IPS DF 6.9 (cell line): Measurements from ENCODE around the gene EWSR1.

Experiments used
- DNase-seq: peaks from one replicate; pipeline ENCODE4 v3.0.0-alpha.2; 2013; ENCODE audit warnings: low read depth, low spot score
- H3K27ac ChIP-seq: one replicate; pipeline ENCODE4 v1.5.1; 2013; ENCODE audit warnings: low read length, control low read depth
- H3K27me3 ChIP-seq: 2 replicates; pipeline ENCODE4 v1.6.1; 2013; ENCODE audit warnings: mild to moderate bottlenecking, low read length; ENCODE audit not compliant: control insufficient read depth, insufficient read depth
- H3K36me3 ChIP-seq: 2 replicates; pipeline ENCODE4 v1.6.1; 2013; ENCODE audit warnings: low read length; ENCODE audit not compliant: control insufficient read depth, insufficient read depth
- H3K4me1 ChIP-seq: 2 replicates; pipeline ENCODE4 v1.6.1; 2013; ENCODE audit warnings: low read length; ENCODE audit not compliant: control insufficient read depth, insufficient read depth
- H3K4me3 ChIP-seq: 2 replicates; pipeline ENCODE4 v1.5.1; 2013; ENCODE audit warnings: mild to moderate bottlenecking, low read length
- H3K9me3 ChIP-seq: 2 replicates; pipeline ENCODE4 v1.6.1; 2013; ENCODE audit warnings: low read length, inconsistent platforms; ENCODE audit not compliant: control insufficient read depth, insufficient read depth
- WGBS: extraction: QIAGEN DNeasy Blood & Tissue Kit; methylation state at CpG from one replicate; pipeline ENCODE4 v1.1.7; 2013; ENCODE audit warnings: mixed read lengths, missing lambda C conversion rate; ENCODE audit not compliant: insufficient read length, insufficient coverage; 5-methylcytosine and 5-hydroxymethylcytosine counted together

EWSR1 gene

DNA sequence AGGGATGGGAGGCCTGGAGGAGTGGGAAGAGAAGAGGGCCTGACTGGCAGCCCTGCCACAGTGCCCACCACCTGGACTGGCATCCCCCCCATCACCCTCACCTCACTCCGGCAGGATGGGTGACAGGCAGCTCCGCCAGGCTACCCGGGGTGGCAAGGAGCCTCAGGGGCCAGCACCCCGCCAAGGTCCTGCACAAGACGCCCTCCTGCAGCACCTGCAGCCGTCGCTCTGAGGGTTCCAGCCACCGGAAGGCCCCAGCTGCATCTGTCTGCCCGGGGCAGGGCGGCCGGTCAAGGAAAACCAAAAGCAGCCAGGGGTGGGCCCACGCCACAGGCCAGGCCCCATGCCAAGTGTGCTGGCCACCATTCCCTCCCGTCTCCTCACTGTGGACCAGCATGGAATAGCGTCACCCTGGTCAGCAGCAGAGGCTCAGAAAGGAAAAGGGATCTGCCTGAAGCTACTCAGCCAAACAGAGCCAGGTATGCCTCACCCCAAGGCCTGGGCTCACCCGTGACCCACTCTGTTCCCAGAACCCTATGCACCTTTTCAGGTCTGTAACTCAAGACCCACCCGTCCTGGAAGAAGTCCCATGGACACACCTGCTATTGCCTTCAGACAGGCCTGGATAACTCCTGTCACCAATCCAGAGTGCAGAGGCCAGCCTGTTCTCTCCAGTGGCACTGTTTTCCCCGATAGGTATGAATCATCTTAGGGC lies 7.3 kb upstream of the EWSR1 start:
- Histone ChIP-seq H3K4me1 (no peaks in the 10 kb centered on the region; the same call in 1 of the 2 replicates), H3K27me3 (no peaks in the 10 kb centered on the region), H3K9me3 (no peaks in the 10 kb centered on the region), H3K36me3 (peaks cover 22% of the 10 kb centered on the region), H3K4me3 (no peak overlapping the region), H3K27ac (no peak overlapping the region)
- WGBS = no CpG with 5 or more reads among the region's 17 CpGs
- no peak for DNase-seq

DNA sequence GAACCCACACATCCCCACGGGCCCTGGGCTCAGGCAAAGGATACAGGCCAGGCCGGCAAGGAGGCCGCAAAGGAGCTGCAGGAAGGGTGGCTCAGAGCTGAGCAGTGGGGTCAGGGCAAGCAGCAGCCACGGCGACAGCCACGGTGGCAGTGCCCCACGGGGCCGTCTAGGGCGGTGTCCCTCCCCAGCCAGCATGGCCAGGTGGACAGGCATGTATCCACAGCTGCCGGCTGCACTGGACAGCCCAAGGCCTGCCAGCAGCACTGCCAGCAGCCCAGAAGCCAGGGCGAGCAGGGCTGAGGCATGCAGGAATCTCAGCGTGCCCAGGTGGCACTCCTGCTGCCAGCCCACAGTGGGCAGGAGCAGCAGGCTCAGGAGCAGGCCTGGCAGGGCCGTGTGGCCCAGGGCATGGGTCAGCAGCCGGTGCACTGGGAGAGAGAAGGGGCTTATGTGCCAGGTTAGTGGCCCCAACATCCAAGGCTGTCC lies 4.2 kb upstream of the EWSR1 start:
- Histone ChIP-seq H3K27ac (no peak overlapping the region), H3K4me1 (no peaks in the 10 kb centered on the region; the same call in 1 of the 2 replicates), H3K9me3 (no peaks in the 10 kb centered on the region), H3K4me3 (no peak overlapping the region), H3K36me3 (peaks cover 19% of the 10 kb centered on the region), H3K27me3 (no peaks in the 10 kb centered on the region)
- WGBS = no CpG with 5 or more reads among the region's 14 CpGs
- no peak for DNase-seq

DNA sequence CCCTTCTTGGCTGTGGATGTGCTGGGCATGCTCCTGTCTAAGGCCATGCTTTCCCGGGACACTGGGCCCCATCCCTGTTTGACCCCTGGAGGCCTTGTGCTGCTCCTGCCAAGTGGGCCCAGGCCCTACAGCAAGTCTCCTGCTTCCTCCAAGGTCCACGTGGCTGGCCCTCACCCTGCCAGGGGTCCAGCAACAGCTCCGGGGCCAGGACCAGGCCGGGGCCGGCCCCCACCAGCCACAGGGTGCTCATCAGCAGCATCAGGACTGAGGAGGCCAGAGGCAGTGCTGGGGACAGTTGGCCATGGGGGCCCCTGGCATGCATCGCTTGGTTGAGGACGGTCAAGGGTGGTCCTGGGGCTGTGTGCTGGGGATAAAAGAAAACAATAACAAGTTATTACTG lies 2.8 kb upstream of the EWSR1 start:
- Histone ChIP-seq H3K4me1 (no peaks in the 10 kb centered on the region), H3K36me3 (peaks cover 13% of the 10 kb centered on the region), H3K9me3 (no peaks in the 10 kb centered on the region), H3K27ac (no peak overlapping the region), H3K4me3 (no peak overlapping the region), H3K27me3 (no peaks in the 10 kb centered on the region)
- no peak for DNase-seq
- no CpG with 5 or more reads among the region's 7 CpGs for WGBS

DNA sequence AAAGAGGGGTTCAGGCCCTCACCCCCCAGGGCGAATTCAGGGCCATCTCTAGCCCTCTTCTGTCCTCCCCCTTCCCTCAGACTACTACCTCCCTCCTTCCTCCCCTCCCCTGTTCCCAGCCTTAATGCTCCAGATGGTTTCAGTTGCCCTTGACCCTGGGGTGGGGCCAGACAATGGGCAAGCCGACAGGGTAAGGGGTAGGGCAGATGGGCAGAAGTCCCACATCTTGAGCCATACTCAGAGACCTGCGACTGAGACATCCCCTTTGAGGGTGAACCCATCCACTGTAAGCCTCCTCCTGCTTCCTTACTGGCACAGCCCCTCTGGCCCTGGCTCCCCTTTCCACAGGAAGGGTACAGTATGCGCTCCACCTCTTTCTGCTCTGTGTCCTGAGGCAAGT lies 2.1 kb upstream of the EWSR1 start:
- no peaks in the 10 kb centered on the region for H3K4me1 ChIP-seq
- no peaks in the 10 kb centered on the region for H3K27me3 ChIP-seq
- H3K9me3 ChIP-seq = no peaks in the 10 kb centered on the region
- DNase-seq = no peak
- no peak overlapping the region for H3K4me3 ChIP-seq
- WGBS = no CpG with 5 or more reads among the region's 4 CpGs
- H3K27ac ChIP-seq = no peak overlapping the region
- H3K36me3 ChIP-seq = peaks cover 10% of the 10 kb centered on the region

DNA sequence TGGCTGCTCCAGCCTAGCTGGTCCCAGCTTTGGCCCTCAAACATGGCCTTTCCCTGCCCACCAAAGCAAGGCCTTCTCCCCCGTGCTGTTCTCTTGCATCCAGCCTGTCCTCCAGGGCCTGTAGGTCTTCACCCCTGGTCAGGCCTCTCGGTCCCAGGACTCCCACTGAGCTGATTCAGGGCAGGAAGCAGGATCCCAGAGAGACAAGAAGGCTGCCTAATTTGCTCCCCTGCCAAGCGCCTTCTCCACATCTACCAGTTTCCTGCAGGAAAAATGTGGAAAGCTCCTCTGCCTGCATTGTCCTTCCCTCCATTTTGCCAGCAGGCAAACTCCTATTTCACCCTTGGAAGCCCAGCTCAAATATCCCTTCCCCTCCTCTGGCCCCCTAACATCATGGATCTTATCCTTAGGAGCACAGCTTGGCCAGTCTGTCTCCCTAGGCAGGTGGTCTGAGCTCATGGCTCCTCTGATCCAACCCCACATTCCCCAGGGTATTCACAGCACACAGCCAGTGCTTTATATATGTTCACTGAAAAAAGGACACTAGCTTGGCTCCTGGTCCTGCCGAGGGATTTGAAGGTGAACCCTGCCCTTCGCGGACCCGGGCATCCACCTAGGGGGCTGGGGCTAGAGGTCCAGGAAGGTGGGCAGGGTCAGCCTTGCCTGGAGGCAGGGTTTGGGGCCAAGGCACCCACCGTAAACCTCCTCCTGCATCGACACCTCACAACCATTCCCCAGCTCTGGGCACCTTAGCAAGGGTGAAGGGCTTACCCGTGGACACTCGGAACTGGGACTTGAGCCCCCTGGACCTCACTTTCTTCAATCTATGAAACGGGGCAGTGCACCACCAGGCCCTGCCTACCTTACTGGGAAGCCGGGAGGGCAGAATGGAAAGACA lies 1.3 kb upstream of the EWSR1 start:
- no peak for DNase-seq
- no peaks in the 10 kb centered on the region for H3K9me3 ChIP-seq
- H3K36me3 ChIP-seq = peaks cover 10% of the 10 kb centered on the region
- H3K4me3 ChIP-seq = peak overlapping the region; percentile 90; the same call in 1 of the 2 replicates
- no peaks in the 10 kb centered on the region for H3K4me1 ChIP-seq
- no peaks in the 10 kb centered on the region for H3K27me3 ChIP-seq
- no peak overlapping the region for H3K27ac ChIP-seq
- WGBS = no CpG with 5 or more reads among the region's 13 CpGs

DNA sequence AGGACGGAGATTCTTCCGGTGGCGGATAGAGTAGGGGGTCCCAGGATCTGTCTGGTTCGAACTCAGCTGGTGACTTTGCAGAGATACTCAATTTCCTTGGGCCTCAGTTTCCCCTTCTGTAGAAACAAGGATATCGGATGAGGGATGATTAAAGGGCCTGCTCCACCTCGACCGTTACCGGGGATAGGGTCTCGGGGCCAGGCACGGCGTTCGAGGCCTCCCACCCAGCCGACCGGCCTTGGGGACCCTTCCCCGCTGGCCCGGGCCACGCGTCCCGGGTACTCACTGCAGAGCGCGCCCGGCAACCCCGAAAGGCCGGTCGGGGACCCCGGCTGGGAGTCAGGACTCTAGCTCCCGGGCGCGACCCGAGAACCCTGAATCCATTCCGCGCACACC lies 608 bp upstream of the EWSR1 start:
- WGBS = no CpG with 5 or more reads among the region's 32 CpGs
- no peak overlapping the region for H3K27ac ChIP-seq
- H3K4me3 ChIP-seq = peak overlapping the region; percentile 90; the same call in 1 of the 2 replicates
- H3K9me3 ChIP-seq = no peaks in the 10 kb centered on the region
- H3K4me1 ChIP-seq = no peaks in the 10 kb centered on the region
- peaks cover 10% of the 10 kb centered on the region for H3K36me3 ChIP-seq
- H3K27me3 ChIP-seq = no peaks in the 10 kb centered on the region
- no peak for DNase-seq

DNA sequence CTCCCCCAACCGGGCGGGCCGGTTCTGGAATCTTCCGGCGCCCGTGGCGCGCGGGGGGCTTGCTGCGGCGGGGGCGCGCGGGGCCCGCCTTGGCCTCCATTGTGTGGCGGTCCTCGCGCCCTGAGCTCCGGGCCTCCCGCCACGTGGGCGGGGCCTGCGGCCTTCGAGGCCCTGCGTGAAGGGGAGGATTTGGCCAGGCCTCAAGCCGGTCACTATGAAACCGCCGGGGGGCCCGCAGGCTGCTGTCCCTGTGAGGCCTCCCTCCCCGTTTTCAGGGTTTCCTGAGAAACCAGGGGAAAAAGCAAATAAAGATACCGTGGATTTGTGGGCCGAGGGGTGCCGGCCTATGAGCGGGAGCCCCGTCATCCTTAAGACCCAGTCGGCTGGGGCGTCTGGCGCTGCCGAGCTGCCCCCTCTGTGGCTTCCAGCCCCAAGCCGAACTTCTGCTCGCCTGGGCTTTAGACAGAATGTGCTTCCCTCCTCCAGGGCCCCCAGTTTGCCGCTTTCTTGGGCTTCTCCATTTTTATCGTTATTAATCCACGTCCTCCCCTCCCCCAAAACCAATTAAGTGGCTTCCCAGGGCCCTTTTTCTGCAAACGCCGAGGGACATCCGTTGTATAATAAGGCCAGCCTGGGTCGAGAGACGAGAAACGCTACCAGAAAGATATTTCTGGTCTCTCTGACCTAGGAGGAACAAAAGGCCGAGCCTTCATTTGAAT lies 602 bp downstream of the EWSR1 start:
- no peaks in the 10 kb centered on the region for H3K4me1 ChIP-seq

DNA sequence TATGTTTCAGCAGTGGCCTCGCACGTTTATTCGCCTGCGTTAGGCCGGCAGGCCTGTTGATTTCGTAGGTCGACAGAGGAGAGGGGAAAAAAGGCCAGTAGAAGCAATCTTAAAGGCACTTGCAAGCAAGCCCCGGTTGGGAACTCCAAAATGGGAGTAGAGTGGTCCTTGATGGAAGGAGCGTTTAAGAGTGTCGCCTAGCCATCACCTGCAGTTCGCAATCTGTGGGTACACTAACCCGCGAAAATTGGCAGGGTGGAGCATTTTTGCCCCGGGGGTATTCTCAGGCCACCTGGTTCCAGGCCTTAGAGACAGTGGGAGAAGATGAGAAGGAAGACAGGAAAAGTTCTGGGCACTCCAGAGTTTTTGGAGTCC lies 1.1 kb downstream of the EWSR1 start:
- H3K4me1 ChIP-seq = no peaks in the 10 kb centered on the region
- no CpG with 5 or more reads among the region's 14 CpGs for WGBS
- no peaks in the 10 kb centered on the region for H3K27me3 ChIP-seq
- no peak overlapping the region for H3K27ac ChIP-seq
- DNase-seq = no peak
- H3K9me3 ChIP-seq = no peaks in the 10 kb centered on the region
- H3K4me3 ChIP-seq = peak overlapping the region; percentile 90; the same call in 1 of the 2 replicates
- H3K36me3 ChIP-seq = peaks cover 12% of the 10 kb centered on the region

More for the DNA sequence above, 602 bp downstream of the EWSR1 start:
- no CpG with 5 or more reads among the region's 51 CpGs for WGBS
- no peaks in the 10 kb centered on the region for H3K27me3 ChIP-seq
- peak overlapping the region; percentile 90 for H3K4me3 ChIP-seq
- DNase-seq = no peak
- no peaks in the 10 kb centered on the region for H3K9me3 ChIP-seq
- H3K27ac ChIP-seq = no peak overlapping the region
- H3K36me3 ChIP-seq = peaks cover 14% of the 10 kb centered on the region

DNA sequence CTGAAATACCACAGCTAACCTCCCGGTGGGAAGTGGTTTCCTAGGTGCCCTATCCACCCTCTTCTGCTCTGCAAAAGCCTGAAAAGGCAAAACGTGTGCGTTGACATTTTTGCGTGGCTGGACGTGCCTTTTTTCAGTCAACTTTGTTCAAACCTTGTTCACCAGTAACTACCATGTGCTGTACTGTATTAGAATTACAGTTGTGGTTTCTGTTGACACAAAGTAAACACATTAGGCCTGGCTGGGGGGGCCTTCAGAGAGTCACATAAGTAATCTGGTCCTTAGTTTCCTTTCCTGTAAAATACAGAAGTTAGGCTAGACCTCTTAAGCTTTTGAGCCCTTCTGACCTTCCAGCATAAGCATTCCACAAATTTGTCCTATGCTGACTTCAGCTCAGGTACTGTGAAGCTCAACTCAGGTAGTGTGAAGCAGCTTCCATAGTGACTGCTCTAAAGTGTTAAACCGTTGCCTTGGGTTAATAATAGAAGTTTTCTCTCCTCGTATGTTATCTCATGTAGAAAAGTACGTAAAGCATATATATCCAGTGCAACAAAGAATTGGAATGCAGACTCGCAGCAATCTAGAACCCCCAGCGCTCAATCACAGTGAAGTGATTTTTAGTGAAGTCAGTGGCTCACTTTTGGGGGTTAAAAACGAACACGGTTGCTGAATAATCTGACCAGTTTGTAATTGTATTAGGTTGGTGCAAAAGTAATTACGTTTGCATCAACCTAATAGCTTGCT lies 1.8 kb downstream of the EWSR1 start:
- peaks cover 15% of the 10 kb centered on the region for H3K36me3 ChIP-seq
- no CpG with 5 or more reads among the region's 13 CpGs for WGBS
- no peak overlapping the region for H3K27ac ChIP-seq
- H3K4me3 ChIP-seq = peak overlapping the region; percentile 90; the same call in 1 of the 2 replicates
- DNase-seq = no peak
- H3K27me3 ChIP-seq = no peaks in the 10 kb centered on the region
- no peaks in the 10 kb centered on the region for H3K9me3 ChIP-seq
- H3K4me1 ChIP-seq = no peaks in the 10 kb centered on the region
